Activated CD4-positive, CD25-positive, alpha-beta regulatory T cell treated with anti-CD3 and anti-CD28 coated beads, Interleukin-2, amount 50 U/mL, for 24 hours (primary cell): ENCODE results near the gene DDX54.
"Not testable (repeated sequence)": the region's sequence is repeated elsewhere in the genome, so short reads cannot be mapped to it uniquely, and the experiment has no call there.

Experiments
- ATAC-seq, 2 donors: fragments of 150-1000 bp; cut with Tn5 transposase; one replicate each; pipeline ENCODE4 v1.10.0; 2021; ENCODE audit warnings: mild to moderate bottlenecking in 1 of 2, moderate library complexity in 1 of 2

DDX54 gene

DNA sequence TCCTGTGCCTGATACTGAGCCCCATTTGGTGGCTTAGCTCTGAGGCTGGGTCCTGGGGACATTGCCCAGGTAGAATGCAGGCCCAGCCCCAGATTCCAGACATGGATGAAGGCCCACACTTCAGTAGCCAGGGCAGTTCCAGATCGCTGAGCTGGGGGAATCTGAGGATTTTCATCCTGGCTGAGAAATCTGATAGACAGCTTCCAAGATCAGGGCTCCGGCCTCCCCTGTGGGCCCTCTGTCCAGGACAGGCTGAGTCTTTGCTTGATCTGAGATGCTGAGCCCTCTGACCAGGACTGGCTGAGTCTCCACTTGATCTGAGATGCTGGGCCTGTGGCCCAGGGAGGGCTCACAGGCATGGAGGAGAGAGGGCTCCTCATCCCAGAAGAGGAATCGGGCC is 46.5 kb downstream of the DDX54 start:
- ATAC-seq = no peak

GRCh38 chr12:113137861-113138783 is 47.2 kb downstream of the DDX54 start:
- ATAC-seq = no peak

- no peak for ATAC-seq
Observed at GRCh38 chr12:113136990-113137511, 48.2 kb downstream of the DDX54 start.

- ATAC-seq = peak; percentile 58 to 65
Observed at GRCh38 chr12:113136128-113136989, 48.9 kb downstream of the DDX54 start.

DNA sequence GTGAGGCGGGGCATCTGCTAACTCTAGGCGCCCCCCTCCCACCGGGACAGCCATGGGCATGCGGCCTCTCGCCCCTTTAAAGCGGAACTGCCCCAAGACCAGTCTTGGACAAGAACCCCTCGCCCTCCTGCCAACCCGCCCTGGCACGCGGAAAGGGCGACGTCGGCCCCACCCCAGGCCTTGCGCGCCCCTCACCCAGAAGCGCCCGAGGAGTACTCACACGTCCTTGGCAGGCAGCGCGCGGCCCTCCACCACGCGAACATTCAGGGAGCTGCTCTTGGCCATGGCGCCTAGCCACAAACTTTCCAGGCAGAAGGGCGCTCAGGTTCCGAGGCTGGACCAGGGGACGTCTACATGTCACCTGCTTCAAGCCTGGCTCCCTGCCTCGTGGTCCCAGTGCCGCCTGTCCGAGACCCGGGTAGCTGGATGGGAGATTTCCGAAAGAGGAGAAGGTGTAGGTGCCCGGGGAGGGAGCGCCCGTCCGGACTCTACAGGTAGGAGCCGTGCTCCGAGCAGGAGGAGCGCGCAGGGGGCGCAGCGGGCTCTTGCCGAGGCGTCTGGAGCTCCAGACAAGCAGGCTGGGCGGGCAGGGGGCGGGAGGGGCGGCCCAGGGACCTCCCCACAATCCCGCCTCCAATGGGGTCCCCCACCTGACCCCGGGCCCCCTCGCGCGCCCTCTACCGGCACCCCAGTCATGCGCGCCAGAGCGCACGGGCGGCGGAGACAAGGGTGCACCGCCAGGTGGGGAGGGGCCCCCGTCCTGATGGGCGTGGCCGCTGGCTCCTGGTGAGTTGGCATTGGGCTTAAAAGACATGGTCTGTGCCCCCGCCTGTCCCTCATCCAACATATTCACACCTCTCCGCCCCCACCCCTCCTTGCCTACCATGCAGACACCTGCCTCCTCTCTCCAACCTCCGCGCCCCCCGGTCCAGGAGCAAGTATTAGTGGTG is 49.8 kb downstream of the DDX54 start, which contains the start of gene RASAL1:
RASAL1 (minus strand) TSS at position 584 of the 950 bp plus-strand sequence; CDS start at position 285, 299 bp downstream.
- peak; percentile 86 to 90 for ATAC-seq

GRCh38 chr12:113134521-113134951 is 50.7 kb downstream of the DDX54 start:
- ATAC-seq = no peak

DNA sequence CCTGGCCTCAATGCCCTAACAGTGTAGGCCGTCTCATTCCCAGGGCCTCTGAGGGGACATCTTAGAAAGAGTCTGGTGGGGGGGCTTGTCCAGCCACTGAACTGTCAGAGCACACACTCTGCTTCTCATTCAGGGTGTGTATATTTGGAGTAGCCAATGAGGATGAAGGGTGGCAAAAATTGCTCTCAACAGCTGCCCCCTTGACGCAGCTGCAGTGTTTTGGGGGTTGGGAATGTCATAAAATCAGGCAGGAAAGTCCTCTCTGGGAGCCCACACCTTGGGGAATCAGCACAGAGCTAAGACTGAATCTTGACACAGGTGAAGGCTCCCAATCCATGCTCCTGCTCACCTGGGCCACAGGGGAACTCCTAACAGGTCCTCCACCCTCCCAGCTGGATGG is 51.2 kb downstream of the DDX54 start:
- no peak for ATAC-seq

DNA sequence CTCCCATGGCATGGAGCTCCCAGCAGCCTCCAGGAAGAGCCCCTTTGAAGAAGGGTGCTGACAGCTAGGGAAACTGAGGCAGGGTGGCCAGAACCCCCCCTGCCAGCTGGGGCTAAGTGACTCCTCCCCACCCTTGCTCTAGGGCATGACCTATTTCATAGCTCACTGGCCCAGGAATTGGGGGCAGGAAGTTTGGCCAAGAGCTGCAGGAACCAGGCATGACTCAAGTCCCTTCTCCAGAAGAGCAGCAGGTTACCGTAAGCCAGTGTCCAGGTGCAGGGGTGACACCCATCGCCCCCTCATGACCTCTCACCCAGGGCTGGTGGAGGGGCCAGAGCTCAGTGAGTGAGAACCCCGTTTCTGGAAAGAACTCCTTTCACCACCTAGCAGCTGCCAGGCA is 51.6 kb downstream of the DDX54 start:
- no peak for ATAC-seq

DNA sequence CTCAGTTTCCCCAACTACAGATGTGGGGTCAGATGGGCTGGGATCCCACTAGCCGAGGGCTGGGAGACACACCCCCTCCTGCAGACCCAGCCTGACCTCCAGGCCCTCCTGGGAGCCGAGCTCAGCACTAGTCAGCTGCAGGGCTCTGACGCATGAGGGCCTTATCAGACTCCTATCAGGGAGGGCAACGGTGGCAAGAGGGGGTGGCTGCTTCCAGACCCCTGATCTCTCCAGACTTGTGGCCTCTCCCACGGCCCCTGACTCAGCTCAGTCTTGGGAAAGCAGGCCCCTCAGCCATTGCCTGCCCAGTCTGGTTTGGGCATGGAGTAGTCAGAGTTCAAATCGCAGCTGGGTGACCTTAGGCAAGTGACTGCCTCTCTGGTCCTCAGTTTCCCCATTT is 52.2 kb downstream of the DDX54 start:
- no peak for ATAC-seq

GRCh38 chr12:113131556-113131955 is 53.7 kb downstream of the DDX54 start:
- no peak for ATAC-seq

DNA sequence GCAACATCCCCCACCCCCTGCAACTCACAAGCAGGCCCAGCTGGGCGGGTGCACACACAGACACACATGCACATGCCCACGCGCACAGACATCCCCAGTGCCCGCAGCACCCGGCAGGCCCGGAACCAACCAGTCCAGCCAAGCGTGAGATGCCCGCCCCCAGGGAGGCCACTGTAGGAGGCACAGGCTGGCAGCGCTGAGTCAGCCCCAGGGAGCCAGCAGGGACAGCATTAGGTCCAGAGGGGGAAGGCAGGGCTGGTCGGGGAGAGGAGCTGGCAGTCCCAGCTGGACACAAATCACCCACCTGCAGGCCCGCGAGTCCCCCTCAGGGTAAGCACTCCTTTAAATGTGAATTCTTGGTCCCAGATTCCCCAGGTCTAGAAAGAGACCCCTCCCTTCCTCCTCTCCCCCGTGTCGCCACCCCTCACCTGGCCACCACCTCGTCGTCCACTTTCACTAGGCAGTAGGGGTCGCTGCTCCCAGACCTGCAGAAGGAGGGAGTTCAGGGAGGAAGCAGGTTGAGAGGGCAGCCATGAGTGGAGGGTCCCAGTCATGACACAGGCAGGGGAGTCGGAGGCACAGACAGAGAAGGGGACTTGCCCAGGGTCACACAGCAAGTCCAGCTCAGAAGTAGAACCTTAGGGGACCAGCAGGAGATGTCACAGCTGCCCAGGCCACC is 54.7 kb downstream of the DDX54 start:
- peak in 1 of 2 donors; percentile 39 for ATAC-seq

- ATAC-seq = no peak
Observed at GRCh38 chr12:113129664-113130456, 55.4 kb downstream of the DDX54 start.

- ATAC-seq = no peak
Observed at GRCh38 chr12:113128802-113129663, 56.2 kb downstream of the DDX54 start.

GRCh38 chr12:113127791-113128199 is 57.5 kb downstream of the DDX54 start:
- no peak for ATAC-seq

DNA sequence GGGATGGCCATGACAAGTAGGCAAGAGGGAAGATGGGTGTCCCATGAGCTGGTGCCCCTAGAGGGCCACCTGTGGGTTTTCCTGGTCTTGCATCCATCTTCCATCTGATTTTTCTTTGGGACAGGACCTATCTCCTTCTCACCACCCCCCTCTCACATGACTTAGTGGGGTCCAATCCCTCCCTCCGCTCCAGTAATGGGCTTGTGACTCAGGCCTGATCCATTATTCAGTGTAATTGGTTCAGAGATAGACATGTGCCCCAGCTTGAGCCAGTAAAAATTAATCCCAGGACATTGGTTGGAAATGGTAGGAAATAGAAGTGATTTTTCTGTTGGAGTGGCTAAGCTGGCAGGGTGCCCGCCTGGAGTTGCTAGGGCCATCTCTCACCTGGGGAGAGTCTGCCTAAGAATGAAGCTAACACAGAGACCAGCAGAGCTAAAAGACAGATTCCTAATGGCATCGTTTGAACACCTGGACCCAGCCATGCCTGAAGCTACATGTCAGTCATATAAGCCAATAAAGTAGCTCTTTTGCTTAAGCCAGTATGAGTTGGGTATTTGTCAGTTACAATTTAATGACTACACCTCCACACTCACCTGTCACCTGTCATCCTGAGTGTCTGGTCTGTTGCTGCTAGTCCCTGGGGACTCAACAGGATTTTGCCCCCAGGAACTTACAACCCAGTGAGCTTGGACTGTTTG is 64.5 kb downstream of the DDX54 start:
- ATAC-seq = no peak

GRCh38 chr12:113119980-113120669 is 65.2 kb downstream of the DDX54 start:
- no peak for ATAC-seq

GRCh38 chr12:113118142-113118541 is 67.1 kb downstream of the DDX54 start:
- ATAC-seq = no peak

- not testable (repeated sequence) for ATAC-seq
Observed at GRCh38 chr12:113117684-113118083, 67.6 kb downstream of the DDX54 start.
